Measurements from ENCODE around the gene ADNP2.

DNA sequence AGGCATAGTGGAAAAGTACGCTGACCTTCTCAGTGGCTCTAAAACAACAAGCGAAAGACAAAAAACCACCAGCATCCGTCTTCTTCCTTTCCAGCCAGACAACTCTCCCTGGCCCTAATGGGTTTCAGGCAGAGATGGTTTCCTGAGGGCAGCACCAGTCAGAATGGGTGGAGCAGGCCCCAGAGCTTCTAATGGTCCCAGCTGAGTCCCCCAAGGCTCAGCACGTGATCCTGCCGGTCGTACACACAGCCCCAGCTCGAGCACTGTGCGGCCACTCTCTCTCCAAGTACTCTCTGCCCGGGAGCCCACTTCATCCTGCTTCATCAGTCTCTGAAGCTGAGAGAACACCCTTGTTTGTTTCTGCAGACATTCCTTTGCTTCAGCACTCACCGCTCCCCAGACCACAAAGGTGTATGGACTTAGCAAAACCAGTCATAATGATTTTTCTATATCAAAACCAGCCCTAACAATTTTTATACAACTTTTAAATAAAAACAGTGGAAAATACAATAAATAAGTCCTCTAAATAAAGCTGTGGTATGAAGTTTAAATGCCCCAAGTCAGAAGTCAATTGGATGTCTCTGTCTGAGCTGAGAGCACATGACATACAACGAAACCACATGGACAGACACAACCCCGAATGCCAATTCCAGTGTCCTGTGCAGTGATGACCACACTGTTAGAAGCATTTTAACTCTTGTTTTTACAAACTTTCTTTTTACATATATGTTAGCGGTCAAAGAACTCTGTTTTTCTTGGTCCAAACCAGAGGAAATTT is 74.4 kb downstream of the ADNP2 start:
- TF ChIP-seq, protein P1, sequence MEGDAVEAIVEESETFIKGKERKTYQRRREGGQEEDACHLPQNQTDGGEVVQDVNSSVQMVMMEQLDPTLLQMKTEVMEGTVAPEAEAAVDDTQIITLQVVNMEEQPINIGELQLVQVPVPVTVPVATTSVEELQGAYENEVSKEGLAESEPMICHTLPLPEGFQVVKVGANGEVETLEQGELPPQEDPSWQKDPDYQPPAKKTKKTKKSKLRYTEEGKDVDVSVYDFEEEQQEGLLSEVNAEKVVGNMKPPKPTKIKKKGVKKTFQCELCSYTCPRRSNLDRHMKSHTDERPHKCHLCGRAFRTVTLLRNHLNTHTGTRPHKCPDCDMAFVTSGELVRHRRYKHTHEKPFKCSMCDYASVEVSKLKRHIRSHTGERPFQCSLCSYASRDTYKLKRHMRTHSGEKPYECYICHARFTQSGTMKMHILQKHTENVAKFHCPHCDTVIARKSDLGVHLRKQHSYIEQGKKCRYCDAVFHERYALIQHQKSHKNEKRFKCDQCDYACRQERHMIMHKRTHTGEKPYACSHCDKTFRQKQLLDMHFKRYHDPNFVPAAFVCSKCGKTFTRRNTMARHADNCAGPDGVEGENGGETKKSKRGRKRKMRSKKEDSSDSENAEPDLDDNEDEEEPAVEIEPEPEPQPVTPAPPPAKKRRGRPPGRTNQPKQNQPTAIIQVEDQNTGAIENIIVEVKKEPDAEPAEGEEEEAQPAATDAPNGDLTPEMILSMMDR (IDR thresholded peaks at IDR 0.05), result no peak
- TF ChIP-seq POLR2A (IDR thresholded peaks at IDR 0.05; ENCODE audit: low read depth), result no peak
- no peak for TF ChIP-seq EP300 (IDR thresholded peaks at IDR 0.05)

All from esophagus muscularis mucosa (tissue), 4 donors.